NCI-H146 treated with DMSO at 0.1 percent for 48 hours (cell line): ENCODE results near the gene HRCT1.
A peak's percentile ranks its signal among the peaks of the same experiment; 100 is the strongest.

ENCODE experiments used
- DNase-seq: peaks from one replicate; lab custom pipeline; 2025; ENCODE audit not compliant: unreplicated experiment; lab: John Stamatoyannopoulos, UW

Gene HRCT1

DNA sequence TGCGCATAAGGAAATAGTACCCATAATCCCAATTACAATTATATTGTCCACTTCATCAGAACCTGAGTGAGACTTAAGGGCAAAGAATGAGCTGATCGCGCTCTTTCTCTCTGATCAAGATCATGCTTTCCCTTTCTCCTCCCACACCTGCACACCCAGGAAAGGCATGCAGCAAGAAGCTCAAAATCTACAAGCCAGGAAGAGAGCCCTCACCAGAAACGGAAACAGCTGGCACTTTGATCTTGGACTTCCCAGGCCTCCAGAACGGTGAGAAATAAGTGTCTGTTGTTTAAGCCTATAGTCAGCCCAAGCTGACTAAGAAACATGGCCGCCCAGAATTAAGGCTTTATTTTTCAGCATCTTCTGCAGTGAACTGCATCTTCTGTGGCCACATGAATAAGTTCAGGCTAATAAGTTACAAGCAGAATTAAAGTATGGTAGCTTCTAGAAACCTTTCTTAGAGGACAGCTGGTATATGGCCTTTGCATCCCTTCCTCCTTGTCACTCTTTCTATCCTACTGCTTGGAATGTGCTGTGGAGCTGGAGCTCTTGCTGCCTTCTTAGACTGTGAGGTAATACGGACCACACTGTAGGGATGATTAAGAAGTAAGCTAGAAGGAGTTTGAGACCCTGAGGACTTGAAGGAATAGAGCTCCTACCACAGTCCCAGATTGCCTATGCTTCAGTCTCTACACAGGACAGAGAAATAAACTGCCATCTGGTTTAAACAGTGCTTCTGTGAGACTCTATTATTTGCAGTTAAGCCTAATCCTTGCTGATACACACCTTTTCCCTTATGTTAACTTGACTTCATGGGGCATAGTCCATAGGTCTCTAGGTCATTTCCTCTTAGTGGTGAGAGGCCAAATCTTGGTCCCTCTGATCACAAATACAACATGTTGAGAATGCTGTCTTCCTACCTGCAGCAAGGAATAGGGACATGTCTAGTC is 34.7 kb downstream of the HRCT1 start:
- DNase-seq = no peak

DNA sequence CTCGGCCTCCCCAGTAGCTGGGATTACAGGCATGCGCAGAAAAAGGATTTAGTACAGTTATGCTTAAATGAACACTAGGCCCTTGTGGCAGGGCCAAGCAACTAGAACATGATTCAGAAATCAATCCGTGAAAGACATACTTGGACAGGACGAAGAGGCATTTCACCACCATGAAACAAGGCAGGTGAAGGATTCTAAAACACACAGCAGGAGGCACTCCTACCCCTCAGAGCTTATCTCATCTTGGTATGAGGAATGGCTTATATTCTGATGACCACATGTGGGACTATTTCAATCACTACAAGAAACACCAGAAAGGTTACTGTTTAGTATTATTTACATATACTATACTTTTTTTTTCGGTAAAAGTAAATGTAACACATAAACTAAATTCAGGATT is 36.3 kb downstream of the HRCT1 start:
- DNase-seq = no peak

DNA sequence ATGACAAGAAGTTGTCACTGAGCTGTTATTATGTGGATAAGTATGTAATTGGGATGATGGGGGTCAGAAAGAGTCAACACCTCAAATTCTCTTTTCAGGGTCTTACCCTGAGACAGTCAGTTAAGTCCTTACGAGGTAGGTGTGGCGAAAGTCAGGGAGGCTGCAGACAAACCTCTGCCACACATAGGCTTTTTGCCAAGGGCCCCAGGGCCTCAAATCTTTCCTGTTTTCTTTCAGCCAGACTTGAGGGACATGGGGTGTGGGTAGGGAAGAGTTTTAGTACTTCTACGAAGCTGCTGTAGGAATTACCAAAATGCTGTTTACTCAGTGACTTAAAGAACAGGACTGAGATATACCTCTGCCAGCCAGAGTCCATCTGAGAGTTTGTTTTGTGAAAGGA is 38.2 kb downstream of the HRCT1 start:
- DNase-seq = no peak

DNA sequence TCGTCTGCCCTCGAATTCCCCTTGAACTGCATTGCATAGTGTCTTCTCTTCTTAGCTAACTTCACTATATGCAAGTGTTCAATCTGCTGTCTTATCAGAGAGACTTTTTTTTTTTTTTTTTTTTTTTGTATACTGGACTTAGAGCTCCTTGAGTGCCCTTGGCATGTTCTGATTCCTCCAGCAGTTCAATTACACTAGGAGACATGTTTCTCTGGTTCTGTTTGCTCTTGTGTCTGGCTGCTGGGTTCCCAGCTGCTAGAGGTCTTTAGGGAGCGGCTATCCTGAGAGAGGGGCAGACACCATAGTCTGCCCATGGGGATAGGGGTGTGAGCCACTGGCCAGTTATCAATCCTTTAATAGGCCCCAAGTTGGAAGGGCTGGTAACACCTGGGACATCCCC is 38.8 kb downstream of the HRCT1 start:
- no peak for DNase-seq

DNA sequence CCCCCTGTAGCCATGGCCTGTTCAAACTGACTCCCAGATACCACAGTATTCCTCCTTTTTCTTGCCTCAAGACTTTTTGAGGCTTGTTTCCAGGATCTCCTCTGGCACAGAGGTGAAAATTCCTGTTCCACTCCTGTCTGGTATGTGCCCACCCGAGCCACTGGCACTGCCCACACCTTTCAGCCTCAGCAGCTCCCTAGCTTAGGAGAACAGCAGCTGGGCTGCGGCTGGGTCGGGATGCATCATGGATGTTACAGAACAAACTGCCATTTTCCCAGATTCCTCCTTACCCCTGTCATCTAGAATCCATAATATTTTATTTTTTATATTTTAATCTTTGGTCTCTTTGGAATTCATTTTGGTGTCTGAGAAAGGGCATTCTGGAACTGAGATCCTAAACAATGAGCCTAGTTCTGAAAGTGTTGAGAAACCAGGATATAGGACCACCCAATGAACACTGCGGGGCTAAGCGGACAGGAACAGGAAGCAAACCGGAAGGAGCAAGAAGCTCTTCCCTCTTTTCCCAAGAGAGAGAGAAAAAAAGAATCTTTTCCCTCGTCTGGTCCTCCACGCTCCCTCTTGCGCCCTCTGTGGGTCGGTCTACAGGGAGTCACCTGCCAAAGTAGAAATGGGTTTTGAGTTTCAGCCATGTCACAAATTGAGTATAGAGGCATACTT is 39.5 kb downstream of the HRCT1 start:
- no peak for DNase-seq

DNA sequence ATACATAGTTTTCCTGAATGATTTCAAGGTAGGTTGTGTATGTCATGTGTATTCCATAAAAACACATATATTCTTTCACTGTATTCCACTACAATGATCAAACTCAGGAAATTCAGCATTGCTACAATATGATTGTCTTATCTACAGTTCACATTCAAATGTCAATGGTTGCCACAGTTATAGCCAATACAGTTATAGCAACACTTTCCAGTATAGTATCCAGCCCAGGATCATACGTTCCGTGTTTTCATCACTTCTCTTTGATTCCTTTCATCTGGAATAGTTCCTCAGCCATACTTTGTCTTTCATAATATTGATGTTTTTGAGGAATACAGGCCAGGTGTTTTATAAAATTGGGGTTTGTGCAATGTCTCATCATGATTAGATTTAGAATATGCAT is 42.4 kb downstream of the HRCT1 start:
- no peak for DNase-seq

DNA sequence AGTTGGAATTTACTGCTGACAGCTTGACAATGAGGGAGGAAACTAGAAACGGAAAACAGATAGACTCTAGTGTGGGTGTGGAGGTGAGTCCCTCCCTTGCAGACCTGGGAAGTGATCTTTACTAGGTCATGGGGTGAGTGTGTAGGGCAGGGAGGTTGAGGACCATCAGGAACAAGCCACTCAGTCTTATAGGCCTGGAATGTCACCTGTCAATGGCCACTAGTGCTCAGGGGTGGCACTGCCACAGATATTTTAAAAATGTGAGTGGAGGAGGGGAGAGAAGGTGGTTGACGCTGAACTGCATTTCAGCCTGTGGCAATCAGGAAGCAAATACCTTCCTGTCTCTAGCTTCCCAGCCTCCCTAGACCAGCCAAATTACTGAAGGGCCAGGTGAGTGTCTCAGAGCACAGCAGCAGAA is 42.9 kb downstream of the HRCT1 start:
- no peak for DNase-seq

DNA sequence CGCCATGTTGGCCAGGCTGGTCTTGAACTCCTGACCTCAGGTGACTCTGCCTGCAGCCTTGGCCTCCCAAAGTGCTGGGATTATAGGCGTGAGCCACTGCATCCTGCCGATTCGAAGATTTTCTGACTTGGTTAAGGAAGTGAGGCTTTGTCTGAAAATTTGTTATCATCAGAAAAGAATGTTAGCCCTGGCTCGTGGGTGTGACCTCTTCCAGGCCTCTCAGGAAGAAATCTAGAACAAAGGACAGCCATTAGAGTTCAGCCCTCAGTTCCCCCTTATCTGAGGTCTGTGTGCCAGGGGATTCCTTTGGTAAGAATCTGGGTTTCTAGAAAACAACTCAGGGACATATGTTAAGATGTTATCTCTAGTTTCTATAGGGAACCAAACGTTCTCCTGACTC is 45.7 kb downstream of the HRCT1 start:
- no peak for DNase-seq

DNA sequence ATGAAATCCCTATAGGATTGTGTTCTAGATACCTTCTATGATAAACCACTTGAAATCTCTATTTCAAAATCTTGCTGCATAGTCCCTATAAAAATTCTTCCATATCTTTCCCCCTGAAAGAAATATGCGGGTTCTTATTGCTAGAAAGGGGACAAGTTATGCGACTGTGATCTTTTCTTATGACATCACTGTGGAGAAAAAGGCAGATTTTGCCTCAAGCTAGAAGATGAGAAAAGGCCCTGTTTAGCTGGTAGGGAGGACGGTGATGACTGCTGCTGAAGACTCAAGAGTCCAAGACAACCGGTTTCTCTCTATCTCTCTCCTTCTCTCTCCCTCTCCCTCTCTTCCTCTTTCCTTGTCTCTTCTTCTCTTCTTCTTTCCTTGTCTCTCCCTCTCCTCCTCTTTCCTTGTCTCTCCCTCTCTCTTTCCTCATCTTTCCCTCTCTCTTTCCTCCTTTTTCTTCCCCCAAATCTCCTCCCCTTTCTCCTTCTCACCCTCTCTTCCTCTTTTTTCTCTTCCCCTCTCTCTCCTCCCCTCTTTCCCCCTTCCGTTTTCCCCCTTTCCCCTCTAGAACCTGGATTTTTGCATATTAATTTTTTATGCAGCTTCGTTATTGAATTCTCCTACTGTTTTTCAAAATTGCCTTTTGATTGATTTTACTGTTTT is 46.7 kb downstream of the HRCT1 start:
- DNase-seq = no peak

DNA sequence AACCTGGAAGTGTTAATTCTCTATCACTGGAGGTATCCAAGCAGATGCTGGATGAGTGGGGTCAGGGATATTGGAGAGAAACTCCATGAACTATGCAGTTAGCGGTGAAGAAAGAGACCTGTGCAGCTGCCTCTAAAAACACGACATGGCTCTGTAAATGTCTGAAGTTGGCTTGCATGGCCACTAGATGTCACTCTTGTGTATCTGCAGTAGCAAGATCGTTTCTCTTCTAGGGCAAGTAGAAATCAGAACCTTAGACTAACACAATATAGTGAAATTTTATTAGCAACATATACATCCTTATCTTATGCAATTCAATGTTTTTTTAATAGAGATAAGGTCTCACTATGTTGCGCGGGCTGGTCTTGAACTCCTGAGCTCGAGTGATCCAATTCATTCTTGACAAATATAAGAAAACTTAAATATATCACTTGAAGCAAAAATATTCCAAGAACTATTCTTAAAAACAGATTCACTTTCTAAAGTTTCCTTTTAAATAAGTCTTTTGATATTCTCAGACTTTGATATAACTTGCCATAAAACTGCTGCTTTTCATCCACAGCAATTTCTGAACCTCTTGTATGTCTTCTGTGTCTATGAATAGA is 49.0 kb downstream of the HRCT1 start:
- DNase-seq = peak; percentile 73

DNA sequence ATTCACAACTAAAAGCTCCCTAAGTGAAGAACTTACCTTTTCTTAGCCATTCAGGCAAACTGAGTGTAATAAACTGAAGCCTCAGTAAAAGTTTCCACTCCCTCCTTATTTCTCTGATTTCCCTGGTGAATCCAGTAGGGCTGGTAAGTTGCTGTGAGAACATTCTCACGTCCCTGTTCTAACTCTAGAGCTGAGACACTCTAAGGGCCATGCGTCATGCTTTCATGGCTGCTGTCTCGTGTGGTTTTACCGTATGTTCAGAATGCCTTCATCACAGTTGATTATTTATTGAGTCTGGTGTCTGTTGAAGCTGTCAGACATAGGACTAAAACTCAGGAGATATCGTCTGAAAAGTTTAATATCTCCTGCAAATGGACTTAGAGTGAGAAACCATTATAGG is 50.6 kb downstream of the HRCT1 start:
- no peak for DNase-seq
